Stimulated activated CD8-positive, alpha-beta memory T cell treated with anti-CD3 and anti-CD28 coated beads, Interleukin-7, amount 100 ng/mL, for 24 hours (primary cell): ENCODE data around the gene DIP2B.

Source experiments
- DNase-seq: peaks from one replicate; pipeline ENCODE4 v3.0.0-alpha.2; 2020; ENCODE audit warnings: low read depth

Gene DIP2B

GRCh38 chr12:50638482-50638880, 133.7 kb downstream of the DIP2B start:
- DNase-seq, result no peak

- no peak for DNase-seq
Observed at GRCh38 chr12:50639721-50640120, 134.9 kb downstream of the DIP2B start.

- DNase-seq, result no peak
Observed at GRCh38 chr12:50640321-50640939, 135.6 kb downstream of the DIP2B start.

GRCh38 chr12:50641566-50641965, 136.8 kb downstream of the DIP2B start:
- no peak for DNase-seq

GRCh38 chr12:50642035-50642451, 137.3 kb downstream of the DIP2B start:
- no peak for DNase-seq

- no peak for DNase-seq
Observed at GRCh38 chr12:50642761-50643160, 138.0 kb downstream of the DIP2B start.

- no peak for DNase-seq
Observed at GRCh38 chr12:50647031-50647430, 142.2 kb downstream of the DIP2B start.

GRCh38 chr12:50647479-50647878, 142.7 kb downstream of the DIP2B start:
- DNase-seq, result no peak

- DNase-seq, result no peak
Observed at GRCh38 chr12:50650285-50650684, 145.5 kb downstream of the DIP2B start.

GRCh38 chr12:50655374-50655921, 150.7 kb downstream of the DIP2B start:
- no peak for DNase-seq

- no peak for DNase-seq
Observed at GRCh38 chr12:50659260-50659659, 154.5 kb downstream of the DIP2B start.

GRCh38 chr12:50659690-50660424, 155.1 kb downstream of the DIP2B start:
- no peak for DNase-seq

- DNase-seq, result no peak
Observed at GRCh38 chr12:50660425-50660822, 155.6 kb downstream of the DIP2B start.

- no peak for DNase-seq
Observed at GRCh38 chr12:50661300-50662115, 156.7 kb downstream of the DIP2B start.

GRCh38 chr12:50662116-50662510, 157.3 kb downstream of the DIP2B start:
- DNase-seq, result no peak

- no peak for DNase-seq
Observed at GRCh38 chr12:50665170-50665569, 160.4 kb downstream of the DIP2B start.

- no peak for DNase-seq
Observed at GRCh38 chr12:50665609-50666008, 160.8 kb downstream of the DIP2B start.

GRCh38 chr12:50666023-50666422, 161.2 kb downstream of the DIP2B start:
- DNase-seq, result no peak

GRCh38 chr12:50672158-50672557, 167.4 kb downstream of the DIP2B start:
- no peak for DNase-seq

GRCh38 chr12:50676756-50677155, 172.0 kb downstream of the DIP2B start:
- DNase-seq, result no peak

- no peak for DNase-seq
Observed at GRCh38 chr12:50677858-50678257, 173.1 kb downstream of the DIP2B start.

GRCh38 chr12:50678650-50679365, 174.0 kb downstream of the DIP2B start:
- no peak for DNase-seq
